Tibial artery (tissue), 4 donors: ENCODE data around the gene LCTL.

Source experiments
- DNase-seq, 2 donors: peaks; one replicate each; pipeline ENCODE4 v3.0.0-alpha.2; 2019
- H3K27ac ChIP-seq, 2 donors: fragments of 200-600 bp; sonication (generic) in 1 of 2; 1 replicate in 1 of 2; 2 replicates in 1 of 2; pipeline ENCODE4 v1.5.1; 2018 to 2019; ENCODE audit warnings: mild to moderate bottlenecking in 1 of 2
- H3K27me3 ChIP-seq, 2 donors: fragments of 200-600 bp; sonication (generic) in 1 of 2; one replicate each; pipeline versions ENCODE4 v1.5.1 to v1.6.0; 2016 to 2019
- H3K36me3 ChIP-seq, 3 donors: fragments of 200-600 bp; sonication (generic) in 2 of 3; one replicate each; pipeline ENCODE4 v1.5.1; 2016 to 2019; ENCODE audit warnings: mild to moderate bottlenecking in 2 of 3
- H3K4me1 ChIP-seq, 4 donors: fragments of 200-600 bp; sonication (generic) in 2 of 4; 1 replicate in 3 of 4; 2 replicates in 1 of 4; pipeline ENCODE4 v1.5.1; 2016 to 2019
- H3K4me3 ChIP-seq, 2 donors: fragments of 200-600 bp; sonication (generic) in 1 of 2; 1 replicate in 1 of 2; 2 replicates in 1 of 2; pipeline ENCODE4 v1.5.1; 2018 to 2019; ENCODE audit warnings: mild to moderate bottlenecking in 2 of 2
- H3K9me3 ChIP-seq, 3 donors: fragments of 200-600 bp; sonication (generic) in 1 of 3; one replicate each; pipeline ENCODE4 v1.5.1; 2016 to 2019
- intact Hi-C: fragments of 100-400 bp; cut with DNase I; formaldehyde crosslinking; loops from one replicate; pipeline ENCODE4 v1.15.0; 2023; ENCODE audit warnings: low total_unique reads
- TF ChIP-seq, protein P1 (sequence below), 2 experiments: fragments of 200-600 bp in 1 of 2; fragments of 450-650 bp in 1 of 2; IDR thresholded peaks; one replicate each; pipeline ENCODE4 v1.5.1; 2017 to 2019; ENCODE audit warnings: antibody characterized with exemption in 2 of 2, mild to moderate bottlenecking in 1 of 2, moderate library complexity in 1 of 2

LCTL gene

DNA sequence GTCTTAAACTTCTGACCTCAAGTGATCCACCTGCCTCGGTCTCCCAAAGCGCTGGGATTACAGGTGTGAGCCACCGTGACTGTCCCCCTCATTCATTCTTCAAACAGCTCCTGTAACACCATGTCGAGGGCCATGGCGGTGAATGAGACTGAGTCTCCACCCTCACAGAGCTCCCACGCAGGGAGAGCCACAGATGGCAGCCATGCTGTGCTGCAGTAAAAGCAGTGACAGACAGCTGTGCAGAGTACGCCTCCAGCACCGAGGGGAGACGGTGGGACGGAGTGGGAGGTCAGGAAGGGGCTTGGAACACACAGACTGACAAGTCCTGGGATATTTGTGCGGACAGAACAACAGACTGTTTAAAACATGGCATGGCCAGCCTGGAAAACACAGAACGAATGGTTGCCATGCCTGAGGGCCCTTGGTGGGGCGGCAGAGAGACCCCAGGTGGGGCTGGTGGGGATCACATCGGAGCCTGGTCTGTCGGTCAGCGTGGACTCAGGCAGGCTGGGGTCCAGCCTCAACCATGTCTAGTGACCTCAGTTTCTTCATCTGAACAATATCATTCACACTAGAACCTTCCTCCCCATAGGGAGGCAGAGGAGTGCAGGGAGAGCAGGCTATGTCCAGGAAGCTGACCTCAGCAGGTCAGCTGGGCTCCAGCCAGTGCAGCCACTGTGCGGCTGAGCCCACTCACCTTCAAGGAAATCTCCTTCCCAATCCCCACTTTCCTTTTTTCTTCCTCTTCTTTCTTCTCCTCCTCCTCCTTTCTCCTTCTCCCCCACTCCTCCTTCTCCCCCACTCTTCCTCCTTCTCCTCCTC is 20.6 kb upstream of the LCTL start:
- Histone ChIP-seq H3K4me3 (no peak overlapping the region), H3K36me3 (no peaks in the 10 kb centered on the region), H3K27ac (no peak overlapping the region), H3K27me3 (peaks cover 0 to 20% of the 10 kb centered on the region in 2 donors), H3K9me3 (no peaks in the 10 kb centered on the region), H3K4me1 (no peaks in the 10 kb centered on the region)
- TF ChIP-seq, protein P1, sequence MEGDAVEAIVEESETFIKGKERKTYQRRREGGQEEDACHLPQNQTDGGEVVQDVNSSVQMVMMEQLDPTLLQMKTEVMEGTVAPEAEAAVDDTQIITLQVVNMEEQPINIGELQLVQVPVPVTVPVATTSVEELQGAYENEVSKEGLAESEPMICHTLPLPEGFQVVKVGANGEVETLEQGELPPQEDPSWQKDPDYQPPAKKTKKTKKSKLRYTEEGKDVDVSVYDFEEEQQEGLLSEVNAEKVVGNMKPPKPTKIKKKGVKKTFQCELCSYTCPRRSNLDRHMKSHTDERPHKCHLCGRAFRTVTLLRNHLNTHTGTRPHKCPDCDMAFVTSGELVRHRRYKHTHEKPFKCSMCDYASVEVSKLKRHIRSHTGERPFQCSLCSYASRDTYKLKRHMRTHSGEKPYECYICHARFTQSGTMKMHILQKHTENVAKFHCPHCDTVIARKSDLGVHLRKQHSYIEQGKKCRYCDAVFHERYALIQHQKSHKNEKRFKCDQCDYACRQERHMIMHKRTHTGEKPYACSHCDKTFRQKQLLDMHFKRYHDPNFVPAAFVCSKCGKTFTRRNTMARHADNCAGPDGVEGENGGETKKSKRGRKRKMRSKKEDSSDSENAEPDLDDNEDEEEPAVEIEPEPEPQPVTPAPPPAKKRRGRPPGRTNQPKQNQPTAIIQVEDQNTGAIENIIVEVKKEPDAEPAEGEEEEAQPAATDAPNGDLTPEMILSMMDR (IDR thresholded peaks at IDR 0.05): no peak
- DNase-seq: no peak
- intact Hi-C loops: no loop called here

DNA sequence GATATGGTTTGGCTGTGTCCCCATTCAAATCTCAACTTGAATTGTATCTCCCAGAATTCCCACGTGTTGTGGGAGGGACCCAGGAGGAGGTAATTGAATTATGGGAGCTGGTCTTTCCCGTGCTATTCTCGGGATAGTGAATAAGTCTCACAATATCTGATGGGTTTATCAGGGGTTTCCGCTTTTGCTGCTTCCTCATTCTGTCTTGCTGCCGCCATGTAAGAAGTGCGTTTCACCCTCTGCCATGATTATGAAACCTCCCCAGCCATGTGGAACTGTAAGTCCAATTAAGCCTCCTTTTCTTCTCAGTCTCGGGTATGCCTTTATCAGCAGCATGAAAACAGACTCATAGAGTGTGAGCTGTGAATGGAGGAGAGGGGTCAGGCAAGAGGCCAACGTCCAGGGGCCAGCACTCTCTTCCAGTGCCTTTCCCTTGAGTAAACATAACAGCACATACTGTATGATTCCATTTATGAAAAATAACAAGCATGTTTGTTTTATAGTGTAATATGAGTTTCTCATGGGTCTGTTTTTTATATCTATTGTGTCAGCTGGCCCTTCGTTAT is 16.3 kb upstream of the LCTL start:
- no peaks in the 10 kb centered on the region for H3K9me3 ChIP-seq
- TF ChIP-seq, protein P1 (IDR thresholded peaks at IDR 0.05): no peak
- H3K4me3 ChIP-seq: no peak overlapping the region
- DNase-seq: no peak
- H3K4me1 ChIP-seq: no peaks in the 10 kb centered on the region
- H3K27ac ChIP-seq: no peak overlapping the region
- intact Hi-C loops: no loop called here
- H3K36me3 ChIP-seq: no peaks in the 10 kb centered on the region
- peaks cover 0 to 8% of the 10 kb centered on the region in 2 donors for H3K27me3 ChIP-seq

DNA sequence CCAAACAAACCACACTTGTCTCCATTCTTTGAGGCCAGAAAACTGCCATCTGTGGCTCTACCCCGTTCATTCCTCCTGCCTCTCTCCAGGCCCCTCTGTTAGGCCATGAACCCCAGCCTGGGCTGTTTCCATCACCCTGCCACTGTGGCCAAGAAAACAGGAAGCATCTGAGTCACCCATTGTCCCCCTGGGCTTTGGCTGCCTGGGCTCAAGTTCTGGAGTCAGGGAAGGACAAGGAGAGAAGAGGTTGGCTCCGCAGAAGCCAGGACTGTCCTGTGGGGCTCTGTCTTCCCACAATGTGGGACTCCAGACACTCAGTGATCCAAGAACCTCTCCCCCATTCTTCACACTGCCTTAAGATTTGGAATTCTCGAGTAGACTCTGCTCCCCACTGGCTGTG is 14.8 kb upstream of the LCTL start:
- H3K4me3 ChIP-seq: no peak overlapping the region
- H3K27ac ChIP-seq: no peak overlapping the region
- no peaks in the 10 kb centered on the region for H3K9me3 ChIP-seq
- DNase-seq: peak; percentile 79 to 82
- H3K4me1 ChIP-seq: no peaks in the 10 kb centered on the region
- no peaks in the 10 kb centered on the region for H3K36me3 ChIP-seq
- TF ChIP-seq, protein P1 (IDR thresholded peaks at IDR 0.05): no peak
- intact Hi-C loops: no loop called here
- no peaks in the 10 kb centered on the region for H3K27me3 ChIP-seq

DNA sequence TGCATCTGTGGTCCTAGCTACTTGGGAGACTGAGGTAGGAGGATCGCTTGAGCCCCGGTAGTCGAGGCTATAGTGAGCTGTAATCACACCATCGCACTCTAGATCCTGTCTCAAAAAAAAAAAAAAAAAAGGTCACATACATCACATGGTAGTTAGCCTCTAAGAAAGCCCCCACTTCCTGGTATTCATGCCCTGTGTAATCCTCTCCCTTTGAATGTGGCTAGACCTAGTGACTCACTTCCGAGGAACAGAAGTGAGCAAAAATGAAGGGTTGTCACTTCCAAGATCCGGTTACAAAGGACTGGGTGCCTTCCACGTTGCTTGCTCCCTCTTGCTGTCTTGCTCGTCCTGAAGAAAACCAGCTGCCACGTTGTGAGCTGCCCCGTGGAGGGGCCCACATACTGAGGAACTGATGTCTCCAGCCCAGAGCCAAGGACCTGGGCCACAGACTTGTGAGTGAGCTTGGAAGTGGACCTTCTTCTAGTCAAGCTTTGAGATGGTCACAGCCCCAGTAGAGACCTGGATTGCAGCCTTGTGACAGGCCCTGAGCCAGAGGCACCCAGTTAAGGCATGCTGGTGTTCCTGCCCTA is 12.6 kb upstream of the LCTL start:
- H3K27ac ChIP-seq: no peak overlapping the region
- H3K36me3 ChIP-seq: no peaks in the 10 kb centered on the region
- H3K27me3 ChIP-seq: no peaks in the 10 kb centered on the region
- DNase-seq: no peak
- H3K4me3 ChIP-seq: no peak overlapping the region
- no peaks in the 10 kb centered on the region for H3K9me3 ChIP-seq
- intact Hi-C loops: no loop called here
- no peaks in the 10 kb centered on the region for H3K4me1 ChIP-seq
- TF ChIP-seq, protein P1 (IDR thresholded peaks at IDR 0.05): no peak

DNA sequence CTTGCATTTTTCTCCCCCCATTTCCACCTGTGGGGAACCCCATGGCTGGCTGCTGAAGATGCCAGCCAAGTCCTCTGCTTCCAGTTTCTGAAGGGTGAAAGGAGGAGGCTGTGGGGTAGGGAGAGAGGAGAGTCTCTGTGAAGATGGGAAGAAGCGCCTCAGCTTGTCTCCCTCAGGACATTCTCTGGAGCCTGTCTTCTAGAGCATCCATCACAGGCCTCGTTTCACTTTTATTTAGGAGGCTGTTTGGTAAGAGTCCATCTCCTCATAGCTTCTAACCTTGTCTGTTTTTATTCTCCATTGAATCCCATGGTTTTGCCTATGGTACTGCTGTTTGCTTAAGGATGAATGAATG is 8.8 kb upstream of the LCTL start:
- intact Hi-C loops: no loop called here
- TF ChIP-seq, protein P1 (IDR thresholded peaks at IDR 0.05): no peak
- no peaks in the 10 kb centered on the region for H3K36me3 ChIP-seq
- no peak overlapping the region for H3K27ac ChIP-seq
- H3K9me3 ChIP-seq: no peaks in the 10 kb centered on the region
- H3K4me3 ChIP-seq: no peak overlapping the region
- no peaks in the 10 kb centered on the region for H3K27me3 ChIP-seq
- no peak for DNase-seq
- H3K4me1 ChIP-seq: no peaks in the 10 kb centered on the region
